ENCODE results near the gene ACAT1. TPM values are rescaled to one million over a fixed set of nuclear protein-coding genes. Genes with fewer than 3 reads are reported as not detected.

The ACAT1 gene
- total and polyA plus RNA-seq, 2 of the 4 experiments (the other 2 are of a cell fraction): 57.7 to 59.9 TPM

DNA sequence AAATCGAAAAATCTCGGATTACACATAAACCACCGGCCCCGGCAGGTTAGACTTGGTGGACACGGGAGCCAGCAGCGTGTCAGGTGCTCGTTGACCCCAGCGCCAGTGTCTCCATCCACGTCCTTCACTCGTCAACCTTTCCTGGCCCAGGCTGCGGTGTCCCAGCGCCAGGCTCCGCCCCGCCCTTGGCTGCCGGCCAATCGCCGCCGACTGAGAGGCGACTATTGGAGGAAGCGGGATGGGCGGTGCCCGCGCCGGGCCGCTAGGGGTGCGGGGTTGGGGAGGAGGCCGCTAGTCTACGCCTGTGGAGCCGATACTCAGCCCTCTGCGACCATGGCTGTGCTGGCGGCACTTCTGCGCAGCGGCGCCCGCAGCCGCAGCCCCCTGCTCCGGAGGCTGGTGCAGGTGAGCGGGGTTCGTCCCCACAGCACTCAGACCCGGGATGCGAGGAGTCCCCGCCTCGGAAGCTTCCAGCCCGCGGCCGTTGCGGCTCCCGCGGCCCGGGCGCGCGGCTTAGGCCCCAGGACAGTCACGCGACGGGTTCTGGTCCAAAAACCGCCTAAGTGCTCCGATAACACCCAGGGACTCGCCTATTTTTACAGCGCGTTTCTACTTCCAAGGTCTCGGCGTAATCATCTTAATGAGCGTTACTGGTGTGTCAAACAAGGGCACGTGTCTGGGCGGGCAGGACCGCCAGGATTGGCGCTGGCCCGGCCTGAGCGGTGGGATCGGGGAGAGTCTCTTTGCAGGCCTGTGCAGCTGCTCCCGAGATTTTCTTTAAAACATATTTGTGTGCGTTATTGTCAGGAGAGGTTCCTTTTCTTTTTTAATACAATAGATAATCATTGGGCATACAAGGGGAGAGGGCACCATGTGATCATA lies at the start of gene ACAT1 (continued):
- TF ChIP-seq, protein P1, sequence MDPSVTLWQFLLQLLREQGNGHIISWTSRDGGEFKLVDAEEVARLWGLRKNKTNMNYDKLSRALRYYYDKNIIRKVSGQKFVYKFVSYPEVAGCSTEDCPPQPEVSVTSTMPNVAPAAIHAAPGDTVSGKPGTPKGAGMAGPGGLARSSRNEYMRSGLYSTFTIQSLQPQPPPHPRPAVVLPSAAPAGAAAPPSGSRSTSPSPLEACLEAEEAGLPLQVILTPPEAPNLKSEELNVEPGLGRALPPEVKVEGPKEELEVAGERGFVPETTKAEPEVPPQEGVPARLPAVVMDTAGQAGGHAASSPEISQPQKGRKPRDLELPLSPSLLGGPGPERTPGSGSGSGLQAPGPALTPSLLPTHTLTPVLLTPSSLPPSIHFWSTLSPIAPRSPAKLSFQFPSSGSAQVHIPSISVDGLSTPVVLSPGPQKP (IDR thresholded peaks at IDR 0.05; ENCODE audit: borderline replicate concordance, low read depth, low read length): no peak
- TF ChIP-seq CEBPB (IDR thresholded peaks at IDR 0.05; ENCODE audit: low read depth, low read length): no peak
- no peak for TF ChIP-seq RAD21 (IDR thresholded peaks at IDR 0.05; ENCODE audit: low read length)
- no peak for TF ChIP-seq MAFK (IDR thresholded peaks at IDR 0.05; ENCODE audit: low read depth, low read length)

DNA sequence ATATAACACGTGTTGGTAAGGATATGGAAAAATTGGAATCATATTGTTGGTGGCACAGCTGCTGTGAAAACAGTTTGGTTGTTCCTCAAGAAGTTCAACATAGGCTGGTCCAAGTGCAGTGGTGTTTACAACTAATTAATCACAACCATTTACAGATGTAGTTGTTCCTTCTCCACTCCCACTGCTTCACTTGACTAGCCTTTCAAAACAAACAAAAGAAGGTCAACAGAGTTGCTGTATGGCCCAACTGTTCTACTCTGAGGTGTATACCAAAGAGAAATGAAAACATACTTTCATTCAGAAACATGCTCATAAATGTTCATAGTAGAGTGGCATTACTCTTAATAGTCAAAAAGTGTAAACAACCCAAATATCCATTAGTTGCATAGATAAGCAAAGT lies 36.6 kb upstream of the ACAT1 start:
- no peak overlapping the region for H2AK9ac ChIP-seq (replicated peaks; ENCODE audit: low read depth, low read length, poor library complexity)
- H3K14ac ChIP-seq (replicated peaks; ENCODE audit: low read depth, low read length): no peak overlapping the region
- H4K20me1 ChIP-seq (ENCODE audit: insufficient read depth, low read length): no peaks in the 10 kb centered on the region
- no peak overlapping the region for H3K4me3 ChIP-seq (ENCODE audit: insufficient read depth, low read depth, low read length)
- ChIA-PET CTCF (no interaction called here), POLR2A (ENCODE audit: unreplicated experiment) (no interaction called here)
- no peak overlapping the region for H4K5ac ChIP-seq (ENCODE audit: low read depth, low read length)
- H3K27ac ChIP-seq (ENCODE audit: insufficient read depth, low read length): no peak overlapping the region
- no peaks in the 10 kb centered on the region for H3K4me1 ChIP-seq (ENCODE audit: control insufficient read depth, insufficient read depth, low read length)
- in situ Hi-C loops (cut with MboI; ENCODE audit: low sequenced_read_pairs) (loop anchor here (10.0 kb wide), 1 partner anchor 60 kb away; no protein-coding TSS in a partner anchor), intact Hi-C loops (cut with micrococcal nuclease) (no loop called here), dilution Hi-C loops (cut with HindIII; ENCODE audit: low sequenced_read_pairs, unreplicated experiment) (no loop called here)
- no peak overlapping the region for H4K8ac ChIP-seq (ENCODE audit: low read depth in 2 of 2, low read length in 2 of 2)
- H3K27me3 ChIP-seq (ENCODE audit: control insufficient read depth, insufficient read depth, low read length): no peaks in the 10 kb centered on the region
- no TSS peak for BruUV-seq (replicated peaks)
- DNase-seq (no peak), ATAC-seq (ENCODE audit: low read depth) (no peak)
- no peak overlapping the region for H3K23ac ChIP-seq (ENCODE audit: low read depth, low read length)
- peaks cover 16% of the 10 kb centered on the region; the same call in 1 of the 2 replicates for H3K36me3 ChIP-seq (ENCODE audit: control insufficient read depth, insufficient read depth, low read length)
- H2AFZ ChIP-seq (replicated peaks; ENCODE audit: low read length, poor library complexity): no peak overlapping the region
- no peak overlapping the region for H3K4ac ChIP-seq (ENCODE audit: low read depth, low read length)
- no peak overlapping the region for H2BK5ac ChIP-seq (ENCODE audit: low read depth, low read length, poor library complexity, severe bottlenecking)
- no peak overlapping the region for H2BK20ac ChIP-seq (ENCODE audit: low read depth, low read length)
- peaks cover 2 to 14% of the 10 kb centered on the region in 2 experiments; a peak in 3 of 4 replicates for H3K79me1 ChIP-seq (ENCODE audit: low read depth in 1 of 2, low read length in 2 of 2)
- no CpG with 5 or more reads among the region's 1 CpG for WGBS, 2 experiments (ENCODE audit: extremely low coverage in 2 of 2, insufficient read length in 1 of 2)
- no peak overlapping the region for H3K9ac ChIP-seq (ENCODE audit: low read depth, low read length)
- H3K56ac ChIP-seq (ENCODE audit: extremely low read depth, insufficient read depth, low read length): no peak overlapping the region
- H2AK5ac ChIP-seq (ENCODE audit: low read depth, low read length): no peak overlapping the region
- H3K9me1 ChIP-seq (ENCODE audit: insufficient read depth, low read length): peaks cover 3% of the 10 kb centered on the region; the same call in 1 of the 2 replicates
- H2BK120ac ChIP-seq (ENCODE audit: low read depth, low read length): no peak overlapping the region
- H3K4me2 ChIP-seq (ENCODE audit: low read depth, low read length): no peak overlapping the region
- H3K18ac ChIP-seq (ENCODE audit: low read depth, low read length): no peak overlapping the region
- no peak overlapping the region for H4K91ac ChIP-seq (ENCODE audit: insufficient read depth, low read depth, low read length)
- no peak overlapping the region for H2BK15ac ChIP-seq (ENCODE audit: low read depth, low read length)
- no peaks in the 10 kb centered on the region for H3K9me3 ChIP-seq (ENCODE audit: control insufficient read depth, insufficient read depth, low read length)
- TF ChIP-seq FOS (IDR thresholded peaks at IDR 0.05; ENCODE audit: low read depth, low read length): no peak
- no peak for TF ChIP-seq RCOR1 (IDR thresholded peaks at IDR 0.05; ENCODE audit: insufficient replicate concordance, low read length)
- TF ChIP-seq RFX5 (IDR thresholded peaks at IDR 0.05; ENCODE audit: low read depth, low read length): no peak
- TF ChIP-seq CHD1 (IDR thresholded peaks at IDR 0.05; ENCODE audit: low read depth, low read length): no peak
- no peak for TF ChIP-seq SMC3 (IDR thresholded peaks at IDR 0.05; ENCODE audit: low read depth, low read length)
- no peak for TF ChIP-seq MAFK (IDR thresholded peaks at IDR 0.05; ENCODE audit: low read depth, low read length)
- no peak for TF ChIP-seq MXI1 (IDR thresholded peaks at IDR 0.05; ENCODE audit: borderline replicate concordance, low read depth, low read length)
- TF ChIP-seq, protein P2, sequence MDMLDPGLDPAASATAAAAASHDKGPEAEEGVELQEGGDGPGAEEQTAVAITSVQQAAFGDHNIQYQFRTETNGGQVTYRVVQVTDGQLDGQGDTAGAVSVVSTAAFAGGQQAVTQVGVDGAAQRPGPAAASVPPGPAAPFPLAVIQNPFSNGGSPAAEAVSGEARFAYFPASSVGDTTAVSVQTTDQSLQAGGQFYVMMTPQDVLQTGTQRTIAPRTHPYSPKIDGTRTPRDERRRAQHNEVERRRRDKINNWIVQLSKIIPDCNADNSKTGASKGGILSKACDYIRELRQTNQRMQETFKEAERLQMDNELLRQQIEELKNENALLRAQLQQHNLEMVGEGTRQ (IDR thresholded peaks at IDR 0.05; ENCODE audit: low read depth, low read length): no peak
- TF ChIP-seq, protein P1 (IDR thresholded peaks at IDR 0.05; ENCODE audit: borderline replicate concordance, low read depth, low read length): no peak
- no peak for TF ChIP-seq BHLHE40 (IDR thresholded peaks at IDR 0.05; ENCODE audit: low read depth, low read length)

Measured in IMR-90 (cell line).